ENCODE measurements around the gene TMEM187.
"Not testable (repeated sequence)": the region's sequence is repeated elsewhere in the genome, so short reads cannot be mapped to it uniquely, and the experiment has no call there.

Gene TMEM187

DNA sequence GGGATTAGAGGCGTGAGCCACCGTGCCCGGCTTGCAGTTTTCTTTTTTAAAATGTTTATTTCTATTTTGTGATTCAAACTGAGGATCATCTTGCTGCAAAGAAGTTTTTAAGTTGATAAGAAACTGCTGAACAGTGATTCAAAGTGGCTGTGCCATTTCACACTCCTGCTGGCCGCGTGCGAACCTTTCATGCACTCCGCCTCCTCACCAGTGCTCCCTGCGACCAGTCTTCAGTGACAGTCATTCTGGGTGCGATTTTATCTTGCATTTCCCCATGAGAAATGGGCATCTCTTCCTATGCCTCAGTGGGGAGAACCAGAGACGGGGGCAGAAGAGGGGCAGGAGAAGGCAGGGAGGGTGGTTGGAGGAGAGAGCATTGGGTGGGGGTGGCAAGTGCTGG is 21.4 kb downstream of the TMEM187 start:
- no peak for DNase-seq (ENCODE audit: insufficient read length, low spot score)

DNA sequence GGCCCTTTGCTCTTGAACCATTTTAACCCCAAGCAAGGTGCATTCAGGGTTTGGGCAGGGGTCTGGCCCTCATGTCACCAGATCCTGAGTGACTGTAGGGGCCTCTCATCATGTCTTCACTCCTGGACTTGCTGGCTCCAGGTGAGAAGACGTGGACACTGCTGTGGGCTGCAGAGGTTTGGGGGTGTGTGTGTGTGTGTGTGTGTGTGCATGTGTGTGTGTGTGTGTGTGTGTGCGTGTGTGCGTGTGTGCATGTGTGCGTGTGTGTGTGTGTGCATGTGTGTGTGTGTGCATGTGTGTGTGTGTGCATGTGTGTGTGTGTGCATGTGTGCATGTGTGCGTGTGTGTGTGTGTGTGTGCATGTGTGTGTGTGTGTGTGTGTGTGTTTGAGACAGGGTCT is 21.8 kb downstream of the TMEM187 start:
- FAIRE-seq; DNase-seq (ENCODE audit: insufficient read length, low spot score): not testable (repeated sequence)

More for the DNA sequence above, 21.4 kb downstream of the TMEM187 start:
- no peak for FAIRE-seq

DNA sequence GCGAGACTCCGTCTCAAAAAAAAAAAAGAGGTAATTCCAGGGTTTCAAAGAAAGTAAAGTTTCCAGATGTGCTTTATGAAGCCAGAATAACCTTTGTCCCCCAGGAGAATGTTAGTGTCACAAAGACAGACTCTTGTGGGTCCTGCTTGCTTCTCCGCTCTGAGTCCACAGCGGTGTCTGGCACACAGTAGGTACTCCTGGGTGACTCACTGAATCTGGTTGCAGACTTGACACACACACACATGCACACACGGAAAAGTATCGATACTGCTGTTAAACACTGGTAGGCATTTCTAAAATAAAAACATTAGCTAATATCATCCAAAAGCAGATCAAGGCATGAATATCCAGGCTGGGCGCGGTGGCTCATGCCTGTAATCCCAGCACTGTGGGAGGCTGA is 22.9 kb downstream of the TMEM187 start:
- no peak for DNase-seq (ENCODE audit: insufficient read length, low spot score)
- no peak for FAIRE-seq

DNA sequence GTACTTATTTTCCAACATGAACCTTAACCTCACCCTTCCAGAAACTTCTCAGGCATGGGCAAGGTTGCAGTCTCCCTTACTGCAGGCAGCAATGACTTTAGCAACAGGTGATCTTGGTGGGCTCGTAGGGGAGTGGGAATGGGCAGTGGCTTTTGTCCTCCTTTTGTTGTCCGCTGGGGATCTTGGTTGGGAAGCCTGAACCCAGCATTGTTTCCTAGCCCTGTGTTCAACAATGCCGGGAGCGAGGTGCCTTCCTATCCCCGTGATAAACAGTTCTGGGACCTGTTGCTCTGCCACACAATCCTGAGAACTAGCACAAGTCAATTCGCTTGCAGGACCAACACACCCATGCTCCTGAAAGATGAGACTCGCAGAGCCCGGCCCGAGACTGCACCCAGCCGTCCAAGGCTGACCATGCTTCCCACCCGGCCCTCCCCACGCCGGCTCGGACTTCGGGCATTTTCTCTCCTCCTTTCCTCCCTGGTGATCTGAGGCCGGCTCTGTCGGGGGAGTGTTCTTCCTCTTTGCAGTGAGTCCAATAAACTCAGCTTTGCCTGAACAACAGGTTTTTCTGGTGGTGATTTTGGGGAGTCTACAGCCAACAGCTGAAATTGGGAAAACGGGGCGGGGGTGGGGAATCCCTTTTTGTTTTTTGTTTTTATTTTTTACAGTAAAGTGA is 26.9 kb downstream of the TMEM187 start:
- no peak for DNase-seq (ENCODE audit: insufficient read length, low spot score)
- no peak for FAIRE-seq

DNA sequence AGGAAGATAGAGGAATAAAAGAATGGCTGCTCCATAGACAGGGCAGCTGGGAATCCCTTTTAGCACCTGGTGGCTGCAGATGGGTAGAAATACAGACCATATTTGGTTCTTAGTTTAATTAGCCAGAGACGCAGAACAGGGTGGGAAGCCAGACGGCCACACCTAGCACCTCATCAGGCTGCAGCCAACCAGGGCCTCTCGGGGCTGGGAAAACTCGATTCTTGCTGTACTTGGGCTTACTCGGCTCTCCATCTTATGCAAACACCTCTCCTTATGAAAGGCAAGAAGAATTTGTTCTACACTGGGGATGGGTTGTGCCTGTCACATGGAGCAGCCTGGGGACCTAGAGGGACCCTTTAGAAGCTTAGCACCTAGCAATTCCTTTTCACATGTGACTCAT is 27.5 kb downstream of the TMEM187 start:
- DNase-seq (ENCODE audit: insufficient read length, low spot score): no peak

DNA sequence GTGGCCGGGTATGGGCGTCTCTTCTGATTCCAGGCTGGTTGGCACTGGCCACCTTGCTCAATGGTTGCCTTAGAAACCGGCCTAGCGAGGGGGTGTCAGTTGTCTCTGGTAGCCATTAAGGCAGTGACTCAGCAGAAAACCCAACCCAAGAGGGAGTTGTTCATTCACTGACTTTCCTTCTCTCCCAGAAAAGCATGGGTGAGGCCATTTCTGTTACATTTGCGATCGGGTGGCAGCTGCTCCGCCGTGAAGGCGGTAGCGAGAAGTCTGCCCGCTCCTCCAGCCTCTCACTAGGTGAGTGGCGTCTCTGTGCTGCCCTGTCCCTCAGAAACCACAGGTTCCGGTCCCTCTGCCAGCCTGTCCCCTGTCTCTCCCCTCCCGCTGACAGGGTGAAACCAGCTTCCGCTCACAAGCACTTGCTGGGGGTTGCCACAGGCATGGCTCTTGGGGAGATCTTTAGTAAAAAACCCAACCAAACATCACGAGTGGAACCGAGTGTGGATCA is 29.7 kb downstream of the TMEM187 start:
- DNase-seq (ENCODE audit: insufficient read length, low spot score): no peak
- FAIRE-seq: peak; percentile 97

More for the DNA sequence above, 27.5 kb downstream of the TMEM187 start:
- FAIRE-seq: no peak

DNA sequence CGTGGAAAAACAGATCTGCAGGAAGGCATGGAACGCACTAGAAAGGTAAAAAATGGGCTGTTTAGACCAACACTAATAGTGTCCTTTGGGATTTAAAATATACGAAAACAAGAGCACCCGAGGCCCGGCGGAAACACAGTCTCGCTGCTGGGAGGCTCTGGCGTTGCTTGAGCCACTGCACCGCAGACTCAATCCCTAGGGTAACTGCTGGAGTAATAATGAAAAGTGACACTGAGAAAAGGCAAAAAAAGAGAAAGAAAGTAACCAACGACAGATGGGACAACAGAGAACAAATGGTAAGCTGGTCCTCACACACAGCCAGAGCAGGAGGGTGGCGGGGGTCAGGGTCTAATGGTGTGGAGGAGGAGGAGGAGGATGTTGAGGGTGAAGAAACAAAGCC is 31.8 kb downstream of the TMEM187 start:
- no peak for DNase-seq (ENCODE audit: insufficient read length, low spot score)
- FAIRE-seq: peak; percentile 74

DNA sequence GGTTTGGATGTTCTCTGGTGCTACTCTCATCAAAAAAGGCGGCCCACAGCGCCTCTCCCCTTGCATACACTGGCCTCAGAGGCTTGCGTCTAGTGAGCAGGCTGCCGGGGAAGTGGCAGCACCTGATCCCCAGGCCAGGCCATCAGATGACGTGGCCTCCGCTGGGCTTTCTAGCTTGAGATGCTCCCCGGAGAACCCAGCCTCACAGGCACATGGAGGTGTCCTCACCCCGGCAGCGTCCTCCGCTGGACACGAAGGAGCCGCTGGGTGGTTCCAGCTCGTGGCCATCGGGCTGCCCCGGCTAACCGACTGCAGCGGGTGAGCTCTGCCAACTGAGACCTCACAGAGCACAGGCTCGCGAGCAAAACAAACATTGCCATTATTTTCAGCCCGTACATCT is 34.4 kb downstream of the TMEM187 start:
- FAIRE-seq (no peak), DNase-seq (ENCODE audit: insufficient read length, low spot score) (no peak)

DNA sequence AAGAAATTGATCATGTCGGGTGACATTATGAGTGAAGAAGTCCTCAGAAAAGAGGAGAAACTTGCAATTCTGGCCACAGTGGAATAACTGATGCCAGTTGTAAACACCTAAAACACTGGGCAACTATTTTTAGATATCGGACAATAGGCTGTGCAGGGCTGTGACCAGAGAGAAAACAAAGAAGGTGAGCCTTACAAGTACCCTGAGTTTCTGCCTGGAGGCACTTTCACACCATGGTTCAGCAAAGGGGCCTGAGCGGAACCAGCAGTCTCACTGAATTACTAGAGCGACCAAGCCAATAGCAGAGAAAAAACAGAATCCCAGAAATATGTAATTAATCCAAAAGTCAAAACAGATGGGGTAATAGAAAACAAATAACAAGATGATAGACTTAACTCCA is 36.0 kb downstream of the TMEM187 start:
- no peak for DNase-seq (ENCODE audit: insufficient read length, low spot score)
- peak; percentile 97 for FAIRE-seq

DNA sequence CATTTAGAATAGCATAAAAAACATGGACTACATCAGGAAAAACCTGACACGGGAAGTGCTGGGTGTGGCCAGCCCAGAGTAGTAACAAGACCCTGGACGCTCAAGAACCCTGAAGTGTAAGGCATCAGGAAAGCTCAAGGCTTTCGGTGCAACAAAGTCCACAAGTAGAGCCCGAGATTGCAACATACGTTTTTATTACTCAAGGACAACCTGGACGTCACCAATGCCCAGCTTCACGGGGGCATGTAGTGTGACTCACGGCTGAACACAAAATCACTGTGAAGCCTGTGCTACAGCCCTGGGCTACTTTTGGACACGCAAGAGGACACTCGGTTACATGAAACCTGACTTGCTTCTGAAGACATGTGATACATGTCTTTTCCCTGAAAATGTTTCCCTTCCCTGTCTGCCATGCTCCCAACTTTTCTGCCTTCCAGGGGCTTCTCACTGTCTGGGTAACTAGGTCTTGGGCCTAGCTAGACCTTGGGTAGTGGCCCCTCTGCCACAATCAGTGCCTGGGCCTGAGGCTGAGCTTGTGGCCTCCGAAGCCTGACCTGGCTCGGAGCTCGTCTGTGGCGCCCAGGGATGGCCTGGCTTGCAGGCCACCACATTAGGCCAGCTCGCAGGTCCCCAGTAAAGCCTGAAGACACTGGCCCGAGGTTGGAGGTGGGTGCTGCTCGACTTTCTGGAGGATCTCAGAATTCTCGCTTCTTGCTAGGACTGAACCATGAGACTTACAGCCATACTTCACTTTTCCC is 38.0 kb downstream of the TMEM187 start:
- no peak for FAIRE-seq
- no peak for DNase-seq (ENCODE audit: insufficient read length, low spot score)

DNA sequence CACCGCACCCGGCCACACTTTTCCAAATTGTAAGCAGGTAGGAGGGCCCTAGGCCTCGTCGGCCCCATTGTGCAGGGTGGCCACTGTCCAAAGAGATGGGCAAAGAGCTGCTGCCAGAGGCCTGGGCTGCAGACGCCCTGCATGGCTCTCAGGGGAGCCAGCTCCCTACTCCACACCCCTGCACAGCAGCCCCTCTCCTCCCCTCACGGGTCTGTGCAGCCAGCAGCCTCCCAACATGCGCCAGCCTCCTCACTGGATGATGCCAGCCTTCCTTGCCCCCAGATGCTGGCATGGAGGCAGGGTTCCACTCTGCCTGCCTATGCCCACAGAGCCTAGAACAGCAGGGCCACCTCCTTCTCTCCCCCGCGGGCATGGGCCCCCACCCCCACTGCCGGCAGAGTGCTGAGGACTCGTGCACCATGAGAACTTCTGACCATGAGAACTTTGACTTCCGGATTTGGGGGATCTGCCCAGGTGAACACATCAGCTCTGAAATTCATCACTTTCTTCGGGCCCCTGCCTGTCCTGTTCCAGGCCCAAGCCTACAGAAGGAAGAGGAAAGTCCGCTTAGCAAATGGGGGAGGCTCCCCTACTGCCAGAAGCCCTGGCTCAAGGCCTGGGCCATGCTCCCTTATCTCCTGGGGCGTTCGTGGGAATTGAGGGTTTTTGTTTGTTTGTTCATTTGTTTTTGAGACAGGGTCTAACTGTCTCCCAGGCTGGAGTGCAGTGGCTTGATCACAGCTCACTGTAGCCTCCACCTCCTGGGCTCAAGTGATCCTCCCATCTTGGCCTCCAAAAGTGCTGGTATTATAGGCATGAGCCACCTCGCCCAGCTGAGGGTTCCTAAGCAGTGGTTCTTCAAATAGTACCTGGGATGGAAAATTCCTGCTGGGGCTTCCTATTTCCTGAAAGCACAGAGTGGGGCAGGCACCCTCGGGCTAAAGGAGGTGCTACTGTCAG is 39.1 kb downstream of the TMEM187 start:
- FAIRE-seq (peak; percentile 26), DNase-seq (ENCODE audit: insufficient read length, low spot score) (no peak)

DNA sequence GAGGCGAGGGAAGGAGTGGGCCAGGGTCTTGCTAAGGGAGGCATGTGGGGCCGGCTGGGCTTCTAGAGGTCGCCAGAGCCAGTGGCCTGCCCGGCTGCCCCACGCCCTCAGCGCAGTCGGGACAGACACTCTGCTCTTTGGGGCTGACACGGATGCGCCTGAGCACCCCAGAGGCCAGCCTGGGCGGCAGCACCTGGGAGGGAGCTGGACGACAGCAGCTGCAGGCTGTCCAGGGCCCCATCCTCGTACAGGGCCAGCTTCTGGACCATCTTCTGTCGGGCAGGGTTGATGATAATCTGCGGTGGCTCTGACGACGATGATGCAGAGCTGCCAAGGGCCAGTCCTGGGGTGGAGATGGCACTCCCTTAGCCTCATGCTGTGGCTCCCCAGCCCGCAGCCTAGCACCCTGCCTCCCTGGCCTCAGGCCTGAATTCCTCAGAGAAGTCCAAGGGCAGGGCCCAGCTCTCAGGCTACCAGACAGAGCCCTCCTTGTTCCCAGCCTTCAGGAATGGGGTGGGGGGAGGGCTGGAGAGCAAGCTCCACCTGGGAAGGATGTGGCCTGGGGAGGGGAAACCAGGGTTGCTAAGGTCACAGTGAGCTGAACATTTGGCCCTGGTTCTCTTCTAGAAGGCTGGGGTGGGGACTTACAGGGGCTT is 39.9 kb downstream of the TMEM187 start:
- no peak for FAIRE-seq

DNA sequence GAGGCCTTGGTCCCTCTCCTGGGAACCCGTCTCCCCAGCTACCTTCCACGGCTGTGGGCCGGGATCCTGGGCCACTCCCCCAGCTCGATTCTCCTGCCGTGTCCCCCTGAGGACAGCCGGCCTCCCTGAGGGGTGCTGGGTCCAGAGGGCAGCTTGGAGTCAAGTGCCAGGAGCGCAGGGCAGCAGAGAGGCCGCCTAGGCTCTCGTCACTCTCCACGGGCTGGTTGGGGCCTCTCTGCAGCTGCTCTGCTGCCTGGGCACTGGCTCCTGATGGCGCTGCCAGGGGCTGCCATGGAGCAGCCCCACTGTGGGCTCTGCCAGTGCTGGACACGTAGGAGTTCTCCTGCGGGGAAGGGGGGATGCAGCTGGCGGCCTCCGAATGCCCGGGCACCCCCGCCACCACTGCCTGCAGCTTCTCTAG is 40.5 kb downstream of the TMEM187 start:
- no peak for FAIRE-seq
- no peak for DNase-seq (ENCODE audit: insufficient read length, low spot score)

More for the DNA sequence above, 39.9 kb downstream of the TMEM187 start:
- no peak for DNase-seq (ENCODE audit: insufficient read length, low spot score)

DNA sequence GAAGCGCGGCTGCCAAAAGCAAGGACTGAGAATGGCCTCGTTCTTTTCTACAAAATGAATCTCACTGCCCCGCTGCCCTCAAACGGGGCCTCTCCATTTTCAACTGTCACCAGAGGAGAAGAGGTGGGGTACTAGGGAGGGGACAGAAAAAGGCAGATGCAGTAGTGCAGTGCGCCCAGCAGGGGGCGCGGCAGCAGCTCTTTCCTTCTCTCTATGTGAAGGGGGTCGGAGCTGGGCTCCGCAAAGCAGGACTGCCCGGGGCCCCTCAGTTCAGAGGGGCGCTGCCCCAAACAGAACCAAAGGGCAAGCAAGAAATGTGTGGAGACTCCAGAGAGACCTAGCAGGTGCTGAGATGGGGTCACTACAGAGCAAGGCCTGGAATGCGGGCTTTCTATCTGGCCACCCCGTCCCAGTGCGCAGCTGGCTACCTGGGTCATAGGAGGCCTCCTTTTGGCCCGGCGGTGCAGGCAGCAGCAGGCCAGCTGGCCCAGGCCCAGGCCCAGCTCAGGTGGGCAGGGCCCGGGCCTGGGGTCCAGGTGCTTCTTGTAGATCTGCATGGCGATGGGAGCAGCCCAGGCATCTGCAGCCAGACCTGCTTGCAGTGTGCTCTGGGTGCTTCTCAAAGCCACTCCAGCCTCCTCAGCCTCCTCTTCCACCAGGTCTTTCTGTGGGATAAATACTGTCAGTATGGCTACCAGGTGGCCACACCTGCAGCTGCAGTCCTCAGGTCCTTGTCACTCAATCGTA is 41.2 kb downstream of the TMEM187 start:
- FAIRE-seq (peak; percentile 73), DNase-seq (ENCODE audit: insufficient read length, low spot score) (no peak)

DNA sequence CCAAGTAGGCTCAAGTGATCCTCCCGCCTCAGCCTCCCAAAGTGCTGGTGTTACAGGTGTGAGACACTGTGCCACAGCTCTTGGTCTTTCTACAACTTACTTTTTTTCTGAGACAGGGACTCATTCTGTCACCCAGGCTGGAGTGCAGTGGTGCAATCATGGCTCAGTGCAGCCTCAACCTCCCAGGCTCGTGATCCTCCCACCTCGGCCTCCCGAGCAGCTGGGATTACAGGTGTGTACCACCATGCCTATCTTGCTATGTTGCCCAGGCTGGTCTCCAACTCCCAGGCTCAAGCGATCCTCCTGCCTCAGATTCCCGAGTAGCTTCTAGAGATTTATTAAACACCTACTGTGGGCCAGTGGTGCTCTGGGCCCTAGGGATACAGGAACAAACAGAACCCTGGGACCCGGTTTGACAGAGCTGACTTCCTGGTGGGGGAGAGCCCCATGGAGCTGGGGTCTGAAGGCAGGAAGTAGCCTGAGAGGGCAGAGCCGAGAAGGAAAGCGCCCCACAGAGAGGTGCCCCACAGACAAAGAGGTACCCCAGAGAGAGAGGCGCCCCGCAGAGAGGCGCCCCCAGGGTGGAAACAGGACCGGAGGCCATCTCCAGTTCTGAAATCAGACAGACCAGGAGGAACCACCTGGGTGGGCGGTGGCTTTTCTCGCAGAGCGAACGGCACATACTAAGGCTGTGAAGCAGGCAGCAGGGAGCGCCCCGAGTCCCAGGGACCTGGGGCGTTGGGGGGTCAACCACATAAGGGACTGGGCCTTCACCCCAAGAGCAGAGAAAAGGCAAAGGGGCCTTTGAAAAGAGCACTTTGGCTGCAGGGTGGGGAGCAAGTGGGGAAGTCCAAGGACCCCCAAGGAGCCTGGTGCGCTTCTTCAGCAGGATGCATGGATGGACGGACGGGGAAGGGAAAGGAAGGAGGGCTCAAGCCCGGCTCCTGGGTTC is 42.2 kb downstream of the TMEM187 start:
- no peak for FAIRE-seq

DNA sequence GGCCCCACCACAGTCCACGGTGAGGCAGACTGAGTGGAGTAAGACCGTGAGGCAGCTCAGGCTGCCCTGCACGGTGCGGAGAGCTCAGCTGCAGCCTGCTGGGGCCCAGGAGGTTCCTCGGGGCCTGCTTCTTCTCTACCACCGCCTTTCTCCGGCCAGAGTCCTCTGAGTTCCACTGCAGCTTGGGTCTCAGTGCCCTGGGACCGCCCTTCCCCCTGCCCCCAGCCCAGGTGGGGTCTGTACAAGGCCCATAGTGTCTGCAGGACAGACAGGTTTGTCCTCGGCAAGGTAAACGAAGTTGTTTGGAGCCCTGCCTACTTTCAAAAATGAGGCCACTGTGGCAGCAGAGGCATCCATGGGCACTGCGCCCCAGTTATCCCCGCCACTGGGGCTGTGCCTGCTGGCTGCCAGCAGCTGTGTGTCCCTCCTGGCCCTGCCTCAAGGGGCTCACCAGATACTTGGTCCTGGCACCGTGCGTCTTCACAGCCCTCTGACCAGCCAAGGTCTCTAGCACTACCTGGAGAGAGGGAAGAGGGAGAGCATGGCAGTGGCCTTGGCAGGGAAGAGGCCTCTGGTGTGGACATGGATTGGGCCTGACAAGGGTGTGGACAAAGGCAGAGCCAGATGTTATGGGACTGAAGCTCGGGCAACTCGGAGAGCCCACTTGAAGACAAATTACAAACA is 43.2 kb downstream of the TMEM187 start:
- DNase-seq (ENCODE audit: insufficient read length, low spot score) (no peak), FAIRE-seq (peak; percentile 57)

More for the DNA sequence above, 42.2 kb downstream of the TMEM187 start:
- no peak for DNase-seq (ENCODE audit: insufficient read length, low spot score)

DNA sequence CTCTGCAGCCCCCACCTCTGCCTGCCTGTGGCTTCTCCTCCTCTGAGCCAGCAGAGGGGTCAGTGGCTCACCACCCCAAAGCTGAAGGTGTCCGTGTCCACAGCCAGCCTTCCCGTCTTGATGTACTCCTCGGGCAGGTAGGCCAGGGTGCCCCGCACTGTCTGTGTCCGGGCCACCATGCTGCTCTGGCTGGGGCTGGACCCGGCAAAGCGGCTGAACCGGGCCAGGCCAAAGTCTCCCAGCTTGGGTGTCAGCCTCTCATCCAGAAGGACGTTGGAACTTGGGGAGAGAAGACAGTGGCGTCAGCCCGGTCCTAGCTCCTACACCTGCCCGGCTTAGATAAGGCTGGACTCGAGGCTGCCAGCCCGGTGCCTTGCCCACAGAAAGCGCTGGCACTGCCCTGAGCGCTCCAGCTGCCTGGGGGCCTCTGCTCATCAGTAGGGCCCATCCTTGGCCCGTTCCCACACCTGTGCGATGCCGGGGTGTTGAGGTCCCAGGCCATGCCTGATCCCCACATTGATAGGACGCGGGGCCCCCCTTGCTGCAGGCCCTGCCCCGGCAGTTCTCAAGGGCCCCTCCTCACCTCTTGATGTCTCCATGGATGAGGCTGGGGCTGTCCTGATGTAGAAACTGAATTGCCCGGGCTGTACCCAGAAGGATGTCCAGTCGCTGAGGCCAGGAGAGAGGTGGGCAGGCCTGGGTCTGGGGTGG is 44.0 kb downstream of the TMEM187 start:
- no peak for DNase-seq (ENCODE audit: insufficient read length, low spot score)
- FAIRE-seq: no peak

All from GM19239 (cell line).